Spleen (tissue), 11 donors: ENCODE data around the gene DET1. TPM values are rescaled to one million over a fixed set of nuclear protein-coding genes. Genes with fewer than 3 reads are reported as not detected.
"Not testable (repeated sequence)": the region's sequence is repeated elsewhere in the genome, so short reads cannot be mapped to it uniquely, and the experiment has no call there.

ENCODE experiments used
- DNase-seq: peaks from one replicate; pipeline ENCODE4 v3.0.0-alpha.2; 2020
- H3K27ac ChIP-seq, 8 donors: fragments of 200-600 bp; sonication (generic) in 7 of 8; 1 replicate in 4 of 8; 2 replicates in 4 of 8; pipeline versions ENCODE4 v1.5.0 to v1.8.0; 2016 to 2021; ENCODE audit warnings: inconsistent platforms in 4 of 8, mild to moderate bottlenecking in 4 of 8, moderate library complexity in 1 of 8
- H3K27me3 ChIP-seq, 7 donors: fragments of 200-600 bp; sonication (generic) in 6 of 7; replicated peaks in 1 of 7; 1 replicate in 4 of 7; 2 replicates in 3 of 7; pipeline versions ENCODE4 v1.5.0 to v1.8.0; 2016 to 2021; ENCODE audit warnings: inconsistent platforms in 3 of 7, mild to moderate bottlenecking in 1 of 7
- H3K36me3 ChIP-seq, 6 donors: fragments of 200-600 bp; sonication (generic) in 5 of 6; 1 replicate in 4 of 6; 2 replicates in 2 of 6; pipeline versions ENCODE4 v1.5.0 to v1.8.0; 2016 to 2021; ENCODE audit warnings: inconsistent platforms in 2 of 6
- H3K4me1 ChIP-seq, 6 donors: fragments of 200-600 bp; sonication (generic) in 5 of 6; 1 replicate in 3 of 6; 2 replicates in 3 of 6; pipeline versions ENCODE4 v1.5.0 to v1.8.0; 2016 to 2021; ENCODE audit warnings: inconsistent platforms in 3 of 6
- H3K4me3 ChIP-seq, 8 donors: fragments of 200-600 bp; sonication (generic) in 7 of 8; 1 replicate in 4 of 8; 2 replicates in 4 of 8; pipeline versions ENCODE4 v1.5.0 to v1.8.0; 2016 to 2021; ENCODE audit warnings: inconsistent platforms in 4 of 8, mild to moderate bottlenecking in 4 of 8, moderate library complexity in 2 of 8
- H3K9me3 ChIP-seq, 8 donors: fragments of 200-600 bp; sonication (generic) in 7 of 8; 1 replicate in 4 of 8; 2 replicates in 4 of 8; pipeline versions ENCODE4 v1.5.0 to v1.8.0; 2016 to 2021; ENCODE audit warnings: inconsistent platforms in 4 of 8
- CTCF ChIP-seq, 11 experiments: fragments of 200-600 bp in 7 of 11; fragments of 450-650 bp in 4 of 11; sonication (generic) in 4 of 11; IDR thresholded peaks in 8 of 11; conservative IDR thresholded peaks in 3 of 11; 1 replicate in 7 of 11; 2 replicates in 4 of 11; pipeline versions ENCODE4 v1.4.0 to v1.8.0; 2016 to 2021; ENCODE audit warnings: antibody characterized with exemption in 11 of 11, inconsistent platforms in 4 of 11, mild to moderate bottlenecking in 1 of 11
- POLR2A ChIP-seq, 3 donors: fragments of 450-650 bp; IDR thresholded peaks; one replicate each; pipeline ENCODE4 v1.5.1; 2017; ENCODE audit warnings: antibody characterized with exemption in 3 of 3, mild to moderate bottlenecking in 1 of 3
- POLR2AphosphoS5 ChIP-seq, 3 donors: sonication (generic); formaldehyde crosslinking; IDR thresholded peaks; one replicate each; pipeline ENCODE4 v1.5.1; 2017; ENCODE audit warnings: antibody characterized with exemption in 3 of 3
- WGBS, 5 donors: extraction: QIAGEN DNeasy Blood & Tissue Kit in 3 of 5; methylation state at CpG; one replicate each; pipeline versions ENCODE4 v1.1.5 to v1.1.7; 2013 to 2018; 5-methylcytosine and 5-hydroxymethylcytosine counted together
- intact Hi-C: fragments of 100-400 bp; cut with DNase I; formaldehyde crosslinking; loops from one replicate; pipeline ENCODE4 v1.15.0; 2023; ENCODE audit warnings: low total_unique reads
- polyA plus RNA-seq, 3 donors: library from polyadenylated mRNA; stranded (reverse); fragments of 200-250 nt; gene quantifications; one replicate each; pipeline ENCODE4 v1.2.1, GENCODE V29; 2013
- total RNA-seq, 7 donors: library from RNA; depleted of rRNA in 3 of 7; stranded (reverse); fragments of >200 nt in 3 of 7; fragmentation: NEBNext Ultra II Directional in 4 of 7; extraction: Animal tissue kit (Norgen Biotek cat#: 25700) in 4 of 7; gene quantifications; one replicate each; pipeline versions ENCODE4 v1.1.0 to v1.2.1, GENCODE V29; 2016 to 2021
- donor health status: healthy with polysubstance abuse.
- donor health status: DM: no; HTN: no; CAD: no; lungs with moderate emphysema.
- donor health status: DM: no; HTN: no; CAD: no.
- donor health status: Bipolar disorder and iron deficiency.
- donor health status: healthy.
- donor health status: DM: no; HTN: no; CAD: no.
- donor health status: DM: yes; HTN: yes; CAD: no.

The DET1 gene
- total and polyA plus RNA-seq, 10 donors, result 1.3 to 11.5 (median 8.3) TPM

- no peak for DNase-seq
- no peaks in the 10 kb centered on the region for H3K9me3 ChIP-seq
- 69 to 87% (median 80%) methylated on average over 2 of the region's 2 CpGs for WGBS, 5 donors
- TF ChIP-seq POLR2AphosphoS5 (IDR thresholded peaks at IDR 0.05), result no peak
- TF ChIP-seq CTCF (IDR thresholded peaks at IDR 0.05 in 8 of 11, conservative IDR thresholded peaks at IDR 0.05 in 3 of 11), result no peak
- TF ChIP-seq POLR2A (IDR thresholded peaks at IDR 0.05), result no peak
- peaks cover 0 to 63% (median 33%) of the 10 kb centered on the region in 6 donors for H3K36me3 ChIP-seq
- no peaks in the 10 kb centered on the region for H3K27me3 ChIP-seq
- intact Hi-C loops, result no loop called here
- H3K27ac ChIP-seq, result no peak overlapping the region
- peaks cover 29 to 66% (median 40%) of the 10 kb centered on the region in 6 donors for H3K4me1 ChIP-seq
- no peak overlapping the region for H3K4me3 ChIP-seq
These were observed 77.2 kb downstream of the DET1 start for GRCh38 chr15:88469321-88469720.

GRCh38 chr15:88468721-88469120 is 77.8 kb downstream of the DET1 start:
- H3K4me1 ChIP-seq, result peaks cover 29 to 72% (median 43%) of the 10 kb centered on the region in 6 donors
- H3K36me3 ChIP-seq, result peaks cover 0 to 63% (median 34%) of the 10 kb centered on the region in 6 donors
- H3K27me3 ChIP-seq, DNase-seq, intact Hi-C loops, H3K9me3 ChIP-seq, H3K27ac ChIP-seq: not testable (repeated sequence)
- H3K4me3 ChIP-seq, result peak overlapping the region in 4 of 8 donors; percentile 63 to 95 (median 88)
- WGBS, 5 donors, result 90 to 97% (median 96%) methylated on average over 10 of the region's 10 CpGs

GRCh38 chr15:88467935-88468528 is 78.4 kb downstream of the DET1 start:
- Histone ChIP-seq H3K27ac (peak overlapping the region; percentile 92 to 99 (median 94)), H3K4me1 (peaks cover 29 to 73% (median 44%) of the 10 kb centered on the region in 6 donors), H3K27me3 (no peaks in the 10 kb centered on the region), H3K9me3 (no peaks in the 10 kb centered on the region), H3K4me3 (peak overlapping the region; percentile 63 to 95 (median 87)), H3K36me3 (peaks cover 0 to 63% (median 34%) of the 10 kb centered on the region in 6 donors)
- DNase-seq, result no peak
- WGBS, 5 donors, result 2 to 7% (median 4%) methylated on average over 16 to 17 of the region's 17 CpGs
- intact Hi-C loops, result no loop called here
- TF ChIP-seq CTCF (IDR thresholded peaks at IDR 0.05 in 8 of 11, conservative IDR thresholded peaks at IDR 0.05 in 3 of 11) (no peak), POLR2AphosphoS5 (IDR thresholded peaks at IDR 0.05) (no peak), POLR2A (IDR thresholded peaks at IDR 0.05) (no peak)

GRCh38 chr15:88467073-88467934 is 79.2 kb downstream of the DET1 start, which contains the start of the genes MRPL46 and MRPS11:
MRPL46 (minus strand) TSS chr15:88467388; CDS start chr15:88467377, 11 bp downstream.
MRPS11 (plus strand) TSS chr15:88467708; CDS start chr15:88467718, 10 bp downstream.
- Histone ChIP-seq H3K27ac (peak within 1 kb of the TSS; percentile 92 to 99 (median 94)), H3K4me1 (peaks cover 29 to 73% (median 44%) of the 10 kb centered on the region in 6 donors), H3K36me3 (peaks cover 0 to 63% (median 34%) of the 10 kb centered on the region in 6 donors), H3K27me3 (no peaks in the 10 kb centered on the region), H3K4me3 (peak within 1 kb of the TSS; percentile 63 to 95 (median 87)), H3K9me3 (no peaks in the 10 kb centered on the region)
- TF ChIP-seq CTCF (IDR thresholded peaks at IDR 0.05 in 8 of 11, conservative IDR thresholded peaks at IDR 0.05 in 3 of 11), result peak in 3 of 11 experiments; percentile 14 to 26 (median 21)
- TF ChIP-seq POLR2A (IDR thresholded peaks at IDR 0.05), result no peak
- peak; percentile 78 to 87 (median 85) for TF ChIP-seq POLR2AphosphoS5 (IDR thresholded peaks at IDR 0.05)
- intact Hi-C loops, result no loop called here
- WGBS, 5 donors, result 0 to 1% (median 0%) methylated on average over 42 to 55 of the region's 55 CpGs
- peak; percentile 96 for DNase-seq
